Duodenal mucosa (tissue), 2 donors: ENCODE results near the gene MED25.

ENCODE experiments used
- H3K27ac ChIP-seq: one replicate; pipeline ENCODE4 v1.7.0; 2013; ENCODE audit warnings: low read depth, low read length
- H3K27me3 ChIP-seq, 2 donors: one replicate each; pipeline ENCODE4 v1.7.0; 2013; ENCODE audit warnings: low read length in 2 of 2, control low read depth in 1 of 2; ENCODE audit not compliant: insufficient read depth in 2 of 2, control insufficient read depth in 1 of 2
- H3K36me3 ChIP-seq, 2 donors: one replicate each; pipeline ENCODE4 v1.7.0; 2013; ENCODE audit warnings: low read length in 2 of 2, control low read depth in 1 of 2; ENCODE audit not compliant: insufficient read depth in 2 of 2, control insufficient read depth in 1 of 2
- H3K4me1 ChIP-seq, 2 donors: one replicate each; pipeline ENCODE4 v1.7.0; 2013; ENCODE audit warnings: low read length in 2 of 2, control low read depth in 1 of 2; ENCODE audit not compliant: insufficient read depth in 2 of 2, control insufficient read depth in 1 of 2
- H3K4me3 ChIP-seq, 2 donors: one replicate each; pipeline ENCODE4 v1.7.0; 2013; ENCODE audit warnings: low read length in 2 of 2, low read depth in 1 of 2
- H3K9ac ChIP-seq, 2 donors: one replicate each; pipeline ENCODE4 v1.7.0; 2013; ENCODE audit warnings: low read length in 2 of 2, low read depth in 1 of 2
- H3K9me3 ChIP-seq, 2 donors: one replicate each; pipeline ENCODE4 v1.7.0; 2013; ENCODE audit warnings: low read length in 2 of 2, control low read depth in 1 of 2; ENCODE audit not compliant: control insufficient read depth in 1 of 2

MED25 gene

DNA sequence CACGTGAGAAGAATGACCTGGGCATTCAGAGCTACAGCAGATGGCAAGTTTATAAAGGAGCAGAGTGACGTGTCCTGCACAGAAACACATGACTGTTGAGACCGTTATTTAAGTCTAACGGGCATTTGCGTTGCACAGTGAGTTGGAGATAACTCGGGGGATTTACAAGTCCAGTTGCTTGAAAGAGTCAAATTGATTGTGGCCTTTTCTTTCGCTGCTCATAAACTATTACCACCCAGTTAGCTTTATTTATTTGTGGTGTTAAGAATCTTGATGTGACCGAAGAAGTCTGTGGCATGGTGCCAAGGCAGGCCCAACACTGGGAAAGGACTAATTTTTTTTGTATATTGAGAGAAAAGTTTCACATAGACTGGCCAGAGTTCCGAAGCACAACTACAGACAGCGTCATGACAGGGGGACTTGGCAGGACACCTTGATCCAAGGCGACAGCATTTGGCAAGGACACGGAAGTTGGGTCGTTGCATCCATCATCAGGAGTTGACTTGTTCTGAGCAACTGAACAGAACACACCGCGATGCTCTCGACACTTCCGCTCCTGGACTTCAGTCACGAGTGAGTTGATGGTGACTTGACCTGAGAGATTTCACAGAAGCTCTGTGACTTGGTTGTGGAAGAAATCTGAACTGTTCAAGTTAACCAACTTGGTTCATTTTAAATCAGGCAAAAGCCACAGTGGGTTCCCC lies 20.9 kb downstream of the MED25 start:
- peaks cover 25 to 53% of the 10 kb centered on the region in 2 donors for H3K36me3 ChIP-seq
- H3K27ac ChIP-seq, result no peak overlapping the region

DNA sequence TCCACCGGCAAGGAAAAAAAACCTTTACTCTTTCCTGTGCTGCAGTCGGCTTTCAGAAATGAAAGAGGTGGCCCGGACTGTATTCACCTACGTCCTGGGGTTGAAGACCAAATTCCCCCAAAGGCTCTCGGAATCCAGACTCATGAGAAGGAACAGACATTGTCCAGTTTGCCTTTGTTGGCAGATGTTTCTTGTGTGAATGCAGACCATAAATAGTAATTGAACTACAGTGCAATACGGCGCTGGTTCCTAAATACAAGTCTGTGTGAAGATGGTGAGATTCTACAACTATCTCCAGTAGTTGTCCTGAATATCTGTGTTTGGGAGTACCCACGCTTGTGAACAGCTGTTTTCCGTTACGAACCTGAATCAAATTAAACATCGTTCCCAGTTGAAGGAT lies 21.6 kb downstream of the MED25 start:
- H3K27ac ChIP-seq, result no peak overlapping the region
- no peaks in the 10 kb centered on the region for H3K9me3 ChIP-seq
- H3K9ac ChIP-seq, result no peak overlapping the region
- H3K27me3 ChIP-seq, result no peaks in the 10 kb centered on the region
- no peaks in the 10 kb centered on the region for H3K4me1 ChIP-seq
- H3K4me3 ChIP-seq, result no peak overlapping the region
- peaks cover 20 to 46% of the 10 kb centered on the region in 2 donors for H3K36me3 ChIP-seq

More for the DNA sequence above, 20.9 kb downstream of the MED25 start:
- Histone ChIP-seq H3K9ac (no peak overlapping the region), H3K9me3 (no peaks in the 10 kb centered on the region), H3K4me1 (no peaks in the 10 kb centered on the region), H3K27me3 (no peaks in the 10 kb centered on the region), H3K4me3 (no peak overlapping the region)

GRCh38 chr19:49840321-49840720 lies 22.2 kb downstream of the MED25 start:
- peaks cover 14 to 40% of the 10 kb centered on the region in 2 donors for H3K36me3 ChIP-seq

DNA sequence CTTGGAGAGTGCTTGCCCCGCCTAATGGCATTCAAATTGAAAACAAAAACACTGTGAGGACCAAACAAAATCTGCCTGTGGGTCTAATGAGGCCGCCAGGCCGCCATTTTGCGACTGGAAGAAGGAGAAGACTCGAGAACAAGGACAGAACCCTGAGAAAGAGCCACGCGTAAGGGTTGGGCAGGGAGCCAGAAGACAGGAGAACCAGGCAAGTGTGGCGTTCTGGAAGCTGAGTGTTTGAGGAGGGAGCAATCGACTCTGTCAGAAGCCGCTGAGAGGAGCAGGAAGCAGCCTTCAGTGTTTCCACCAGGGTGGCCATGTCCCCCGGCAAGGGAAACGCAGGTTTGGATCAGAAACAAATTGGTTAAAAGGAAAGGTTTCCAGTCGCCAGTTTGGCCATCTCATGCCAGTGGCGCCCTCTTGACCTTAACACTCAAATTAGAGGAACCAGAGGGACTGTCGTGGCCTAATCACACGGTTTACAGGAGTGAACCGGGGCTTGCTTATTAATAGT lies 22.7 kb downstream of the MED25 start:
- Histone ChIP-seq H3K9me3 (no peaks in the 10 kb centered on the region), H3K36me3 (peaks cover 11 to 36% of the 10 kb centered on the region in 2 donors), H3K27ac (no peak overlapping the region), H3K9ac (no peak overlapping the region), H3K27me3 (no peaks in the 10 kb centered on the region), H3K4me3 (no peak overlapping the region), H3K4me1 (no peaks in the 10 kb centered on the region)

More at GRCh38 chr19:49840321-49840720, 22.2 kb downstream of the MED25 start:
- Histone ChIP-seq H3K9ac (no peak overlapping the region), H3K27me3 (no peaks in the 10 kb centered on the region), H3K4me3 (no peak overlapping the region), H3K4me1 (no peaks in the 10 kb centered on the region), H3K9me3 (no peaks in the 10 kb centered on the region), H3K27ac (no peak overlapping the region)

GRCh38 chr19:49843265-49843664 lies 25.2 kb downstream of the MED25 start:
- Histone ChIP-seq H3K9me3 (no peaks in the 10 kb centered on the region), H3K9ac (no peak overlapping the region), H3K27ac (no peak overlapping the region), H3K36me3 (peaks cover 1 to 17% of the 10 kb centered on the region in 2 donors), H3K4me1 (no peaks in the 10 kb centered on the region), H3K27me3 (no peaks in the 10 kb centered on the region), H3K4me3 (no peak overlapping the region)

DNA sequence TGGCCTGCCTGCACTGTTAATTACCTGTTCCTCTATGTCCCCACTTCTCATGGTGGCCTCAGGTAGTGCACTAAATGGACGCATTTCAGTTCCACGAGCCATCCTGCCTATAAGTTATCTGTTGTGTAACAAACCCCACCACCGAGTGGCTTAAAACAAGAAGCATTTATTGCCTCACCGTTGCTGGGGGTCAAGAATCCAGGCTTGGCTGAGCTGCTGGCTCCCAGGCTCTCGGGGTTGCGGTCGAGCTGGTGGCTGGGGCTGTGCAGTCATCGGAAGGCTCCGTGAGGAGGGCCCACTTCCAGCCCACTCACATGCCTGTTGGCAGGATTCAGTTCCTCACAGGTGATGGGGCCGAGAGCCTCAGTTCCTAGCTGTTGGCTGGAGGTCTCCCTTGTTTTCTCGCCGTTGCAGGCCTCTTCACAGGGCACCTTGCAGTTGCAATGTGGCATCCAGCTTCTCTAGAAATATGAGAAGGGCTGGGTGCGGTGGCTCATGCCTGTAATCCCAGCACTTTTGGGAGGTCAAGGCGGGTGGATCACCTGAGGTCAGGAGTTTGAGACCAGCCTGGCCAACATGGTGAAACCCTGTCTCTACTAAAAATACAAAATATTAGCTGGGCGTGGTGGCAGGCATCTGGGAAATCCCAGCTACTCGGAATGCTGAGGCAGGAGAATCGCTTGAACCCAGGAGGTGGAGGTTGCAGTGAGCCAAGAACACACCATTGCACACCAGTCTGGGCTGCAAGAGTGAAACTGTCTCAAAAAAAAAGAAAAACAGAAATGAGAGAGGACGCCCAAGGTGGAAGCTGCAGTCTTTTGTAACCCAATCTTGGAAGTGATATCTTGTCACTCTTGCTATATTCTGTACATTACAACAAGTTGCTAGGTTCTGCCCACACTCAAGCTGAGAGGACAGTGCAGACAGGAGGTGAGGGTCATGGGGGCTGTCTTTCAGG lies 26.3 kb downstream of the MED25 start:
- Histone ChIP-seq H3K4me1 (no peaks in the 10 kb centered on the region), H3K4me3 (no peak overlapping the region), H3K27ac (no peak overlapping the region), H3K36me3 (peaks cover 0 to 5% of the 10 kb centered on the region in 2 donors), H3K9ac (no peak overlapping the region), H3K9me3 (no peaks in the 10 kb centered on the region), H3K27me3 (no peaks in the 10 kb centered on the region)

DNA sequence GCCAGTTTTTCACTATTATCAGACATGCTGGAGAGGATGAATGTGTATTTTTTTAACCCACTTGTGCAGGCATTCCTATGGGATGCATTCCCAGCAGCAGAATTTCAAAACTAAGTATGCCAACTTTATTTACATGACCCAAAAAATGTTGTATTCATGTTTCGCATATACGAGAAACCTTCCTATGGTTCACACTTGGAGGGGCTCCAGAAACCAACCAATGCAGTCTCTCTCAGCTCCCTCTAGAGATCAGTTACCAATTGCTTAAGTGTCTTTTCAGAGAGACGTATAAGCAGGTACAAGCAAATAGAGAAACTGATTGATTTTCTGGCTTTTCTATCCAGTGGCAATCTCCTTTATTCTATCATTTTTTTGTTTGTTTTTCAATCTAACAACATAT lies 27.3 kb downstream of the MED25 start:
- Histone ChIP-seq H3K4me3 (no peak overlapping the region), H3K27ac (no peak overlapping the region)

GRCh38 chr19:49846408-49846807 lies 28.3 kb downstream of the MED25 start:
- Histone ChIP-seq H3K27me3 (no peaks in the 10 kb centered on the region), H3K36me3 (no peaks in the 10 kb centered on the region), H3K4me3 (no peak overlapping the region), H3K9me3 (no peaks in the 10 kb centered on the region), H3K27ac (no peak overlapping the region), H3K9ac (no peak overlapping the region), H3K4me1 (peaks cover 4 to 7% of the 10 kb centered on the region in 2 donors)

More for the DNA sequence above, 27.3 kb downstream of the MED25 start:
- Histone ChIP-seq H3K27me3 (no peaks in the 10 kb centered on the region), H3K4me1 (peaks cover 4 to 7% of the 10 kb centered on the region in 2 donors), H3K9me3 (no peaks in the 10 kb centered on the region), H3K9ac (no peak overlapping the region), H3K36me3 (no peaks in the 10 kb centered on the region)

GRCh38 chr19:49847731-49848696 lies 29.9 kb downstream of the MED25 start:
- Histone ChIP-seq H3K27me3 (no peaks in the 10 kb centered on the region), H3K36me3 (no peaks in the 10 kb centered on the region), H3K27ac (no peak overlapping the region)

More at GRCh38 chr19:49847731-49848696, 29.9 kb downstream of the MED25 start:
- peaks cover 15 to 18% of the 10 kb centered on the region in 2 donors for H3K4me1 ChIP-seq
- H3K9ac ChIP-seq, result no peak overlapping the region
- H3K9me3 ChIP-seq, result no peaks in the 10 kb centered on the region
- H3K4me3 ChIP-seq, result no peak overlapping the region
